ENCODE measurements around the gene GDF10.

- TF ChIP-seq CTCF (IDR thresholded peaks at IDR 0.05) (no peak), POLR2A (IDR thresholded peaks at IDR 0.05) (no peak)
Measured at GRCh38 chr10:47336387-47337134, 36.6 kb downstream of the GDF10 start.

Data from testis (tissue), 2 donors.